Endodermal cell (in vitro differentiated cells): Measurements from ENCODE around the gene TOLLIP. TPM values are rescaled to one million over a fixed set of nuclear protein-coding genes. Genes with fewer than 3 reads are reported as not detected.

Source experiments
- DNase-seq: peaks from one replicate; pipeline ENCODE4 v3.0.0-alpha.2; 2017
- H3K27ac ChIP-seq: 2 replicates; pipeline ENCODE4 v1.5.1; 2013; ENCODE audit warnings: mild to moderate bottlenecking, low read depth, low read length, moderate library complexity
- H3K27me3 ChIP-seq: 2 replicates; pipeline ENCODE4 v1.6.1; 2013; ENCODE audit warnings: mild to moderate bottlenecking, low read length, moderate library complexity; ENCODE audit not compliant: insufficient read depth, control insufficient read depth, poor library complexity, severe bottlenecking
- H3K36me3 ChIP-seq: 2 replicates; pipeline ENCODE4 v1.7.0; 2013; ENCODE audit warnings: mild to moderate bottlenecking, low read length, moderate library complexity; ENCODE audit not compliant: control insufficient read depth, insufficient read depth
- H3K4me1 ChIP-seq: one replicate; pipeline ENCODE4 v1.7.0; 2013; ENCODE audit warnings: low read length; ENCODE audit not compliant: control insufficient read depth, insufficient read depth
- H3K4me3 ChIP-seq: 2 replicates; pipeline ENCODE4 v1.5.1; 2013; ENCODE audit warnings: mild to moderate bottlenecking, low read length, moderate library complexity
- H3K9ac ChIP-seq: 2 replicates; pipeline ENCODE4 v1.6.1; 2013; ENCODE audit warnings: mild to moderate bottlenecking, low read length, moderate library complexity; ENCODE audit not compliant: poor library complexity, severe bottlenecking; ENCODE audit errors: extremely low read depth
- H3K9me3 ChIP-seq: 2 replicates; pipeline ENCODE4 v1.6.1; 2013; ENCODE audit warnings: mild to moderate bottlenecking, low read length, moderate library complexity; ENCODE audit not compliant: control insufficient read depth
- H3K27ac Mint-ChIP-seq: 2 replicates; pipeline ENCODE4 v1.8.0; 2020; ENCODE audit warnings: mixed read lengths
- H3K27me3 Mint-ChIP-seq: 2 replicates; pipeline ENCODE4 v1.8.0; 2021; ENCODE audit warnings: mild to moderate bottlenecking, mixed read lengths; ENCODE audit not compliant: insufficient read depth
- H3K36me3 Mint-ChIP-seq: 2 replicates; pipeline ENCODE4 v1.8.0; 2020; ENCODE audit warnings: low read depth, mixed read lengths
- H3K4me1 Mint-ChIP-seq: 2 replicates; pipeline ENCODE4 v1.8.0; 2020; ENCODE audit warnings: mixed read lengths
- H3K4me3 Mint-ChIP-seq: 2 replicates; pipeline ENCODE4 v1.8.0; 2020; ENCODE audit warnings: mild to moderate bottlenecking, moderate library complexity, mixed read lengths
- H3K9me3 Mint-ChIP-seq: 2 replicates; pipeline ENCODE4 v1.8.0; 2020; ENCODE audit warnings: mild to moderate bottlenecking, mixed read lengths
- WGBS, 2 experiments: methylation state at CpG; one replicate each; pipeline versions ENCODE4 v1.1.5 to v1.1.7; 2013; ENCODE audit warnings: missing lambda C conversion rate in 2 of 2, mixed read lengths in 1 of 2; ENCODE audit not compliant: insufficient coverage in 1 of 2, insufficient read length in 1 of 2; 5-methylcytosine and 5-hydroxymethylcytosine counted together
- total RNA-seq, 2 donors: library from RNA; stranded (reverse); fragmentation: NEBNext Ultra II Directional in 1 of 2; extraction: Animal tissue kit (Norgen Biotek cat#: 25700) in 1 of 2; gene quantifications; 2 replicates in 1 of 2; 3 replicates in 1 of 2; pipeline ENCODE4 v1.2.1, GENCODE V29; 2021
- TF ChIP-seq, protein P1 (sequence below): fragments of 200-600 bp; sonication (generic); conservative IDR thresholded peaks from 2 replicates; pipeline ENCODE4 v1.5.0; 2021; ENCODE audit warnings: antibody characterized with exemption, mild to moderate bottlenecking

Gene TOLLIP
- total RNA-seq, 2 donors from 2014 or later = 34.3 to 37.4 TPM

DNA sequence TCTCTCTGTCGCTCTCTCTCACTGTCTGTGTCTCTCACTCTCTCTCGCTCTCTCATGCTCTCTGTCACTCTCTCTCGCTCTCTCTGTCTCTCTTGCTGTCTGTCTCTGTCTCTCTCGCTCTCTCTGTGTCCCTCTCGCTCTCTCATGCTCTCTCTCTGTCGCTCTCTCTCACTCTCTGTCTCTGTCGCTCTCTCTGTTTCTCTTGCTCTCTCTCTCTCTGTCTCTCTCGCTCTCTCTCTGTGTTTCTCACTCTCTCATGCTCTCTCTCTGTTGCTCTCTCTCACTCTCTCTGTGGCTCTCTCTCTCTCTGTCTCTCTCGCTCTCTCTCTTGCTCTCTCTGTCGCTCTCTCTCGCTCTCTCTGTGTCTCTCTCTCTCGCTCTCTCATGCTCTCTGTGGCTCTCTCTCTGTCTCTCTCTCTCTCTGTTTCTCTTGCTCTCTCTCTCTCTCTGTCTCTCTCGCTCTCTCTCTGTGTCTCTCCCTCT lies 47.1 kb upstream of the TOLLIP start:
- Mint-ChIP-seq H3K4me3 (no peak overlapping the region), H3K9me3 (peaks cover 2% of the 10 kb centered on the region), H3K27me3 (peaks cover 7% of the 10 kb centered on the region), H3K4me1 (peaks cover 7% of the 10 kb centered on the region), H3K36me3 (no peaks in the 10 kb centered on the region), H3K27ac (no peak overlapping the region)
- H3K36me3 ChIP-seq = no peaks in the 10 kb centered on the region
- H3K4me3 ChIP-seq = no peak overlapping the region
- H3K9me3 ChIP-seq = no peaks in the 10 kb centered on the region
- no peak overlapping the region for H3K27ac ChIP-seq
- DNase-seq = no peak
- H3K4me1 ChIP-seq = no peaks in the 10 kb centered on the region
- TF ChIP-seq, protein P1, sequence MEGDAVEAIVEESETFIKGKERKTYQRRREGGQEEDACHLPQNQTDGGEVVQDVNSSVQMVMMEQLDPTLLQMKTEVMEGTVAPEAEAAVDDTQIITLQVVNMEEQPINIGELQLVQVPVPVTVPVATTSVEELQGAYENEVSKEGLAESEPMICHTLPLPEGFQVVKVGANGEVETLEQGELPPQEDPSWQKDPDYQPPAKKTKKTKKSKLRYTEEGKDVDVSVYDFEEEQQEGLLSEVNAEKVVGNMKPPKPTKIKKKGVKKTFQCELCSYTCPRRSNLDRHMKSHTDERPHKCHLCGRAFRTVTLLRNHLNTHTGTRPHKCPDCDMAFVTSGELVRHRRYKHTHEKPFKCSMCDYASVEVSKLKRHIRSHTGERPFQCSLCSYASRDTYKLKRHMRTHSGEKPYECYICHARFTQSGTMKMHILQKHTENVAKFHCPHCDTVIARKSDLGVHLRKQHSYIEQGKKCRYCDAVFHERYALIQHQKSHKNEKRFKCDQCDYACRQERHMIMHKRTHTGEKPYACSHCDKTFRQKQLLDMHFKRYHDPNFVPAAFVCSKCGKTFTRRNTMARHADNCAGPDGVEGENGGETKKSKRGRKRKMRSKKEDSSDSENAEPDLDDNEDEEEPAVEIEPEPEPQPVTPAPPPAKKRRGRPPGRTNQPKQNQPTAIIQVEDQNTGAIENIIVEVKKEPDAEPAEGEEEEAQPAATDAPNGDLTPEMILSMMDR = no peak
- H3K27me3 ChIP-seq = no peaks in the 10 kb centered on the region
- 89 to 93% methylated on average over 13 of the region's 13 CpGs for WGBS, 2 experiments
- H3K9ac ChIP-seq = no peak overlapping the region

DNA sequence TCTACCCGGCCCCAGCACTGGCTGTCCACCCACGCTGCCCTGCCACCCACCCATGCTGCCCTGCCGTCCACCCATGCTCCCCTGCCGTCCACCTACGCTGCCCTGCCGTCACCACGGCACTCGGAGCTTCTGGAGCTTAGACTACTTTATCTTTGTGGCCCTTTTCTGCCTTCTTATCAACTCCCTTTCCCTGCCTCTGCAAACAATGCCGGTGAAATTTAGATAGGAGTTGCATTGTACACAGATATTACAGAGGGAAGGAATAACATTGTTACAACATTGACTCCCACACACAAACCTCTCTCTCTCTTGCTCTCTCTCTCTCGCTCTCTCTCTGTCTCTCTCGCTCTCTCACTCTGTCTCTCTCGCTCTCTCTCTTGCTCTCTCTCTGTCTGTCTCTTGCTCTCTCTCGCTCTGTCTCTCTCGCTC lies 46.6 kb upstream of the TOLLIP start:
- Histone ChIP-seq H3K36me3 (no peaks in the 10 kb centered on the region), H3K27me3 (no peaks in the 10 kb centered on the region), H3K9me3 (no peaks in the 10 kb centered on the region), H3K4me1 (no peaks in the 10 kb centered on the region), H3K4me3 (no peak overlapping the region), H3K27ac (no peak overlapping the region), H3K9ac (no peak overlapping the region)
- no peak for DNase-seq
- TF ChIP-seq, protein P1 = no peak
- peaks cover 2% of the 10 kb centered on the region for H3K9me3 Mint-ChIP-seq
- H3K27ac Mint-ChIP-seq = no peak overlapping the region
- no peak overlapping the region for H3K4me3 Mint-ChIP-seq
- no peaks in the 10 kb centered on the region for H3K36me3 Mint-ChIP-seq
- H3K4me1 Mint-ChIP-seq = peaks cover 11% of the 10 kb centered on the region
- H3K27me3 Mint-ChIP-seq = peaks cover 7% of the 10 kb centered on the region
- 78 to 87% methylated on average over 13 of the region's 14 CpGs for WGBS, 2 experiments

DNA sequence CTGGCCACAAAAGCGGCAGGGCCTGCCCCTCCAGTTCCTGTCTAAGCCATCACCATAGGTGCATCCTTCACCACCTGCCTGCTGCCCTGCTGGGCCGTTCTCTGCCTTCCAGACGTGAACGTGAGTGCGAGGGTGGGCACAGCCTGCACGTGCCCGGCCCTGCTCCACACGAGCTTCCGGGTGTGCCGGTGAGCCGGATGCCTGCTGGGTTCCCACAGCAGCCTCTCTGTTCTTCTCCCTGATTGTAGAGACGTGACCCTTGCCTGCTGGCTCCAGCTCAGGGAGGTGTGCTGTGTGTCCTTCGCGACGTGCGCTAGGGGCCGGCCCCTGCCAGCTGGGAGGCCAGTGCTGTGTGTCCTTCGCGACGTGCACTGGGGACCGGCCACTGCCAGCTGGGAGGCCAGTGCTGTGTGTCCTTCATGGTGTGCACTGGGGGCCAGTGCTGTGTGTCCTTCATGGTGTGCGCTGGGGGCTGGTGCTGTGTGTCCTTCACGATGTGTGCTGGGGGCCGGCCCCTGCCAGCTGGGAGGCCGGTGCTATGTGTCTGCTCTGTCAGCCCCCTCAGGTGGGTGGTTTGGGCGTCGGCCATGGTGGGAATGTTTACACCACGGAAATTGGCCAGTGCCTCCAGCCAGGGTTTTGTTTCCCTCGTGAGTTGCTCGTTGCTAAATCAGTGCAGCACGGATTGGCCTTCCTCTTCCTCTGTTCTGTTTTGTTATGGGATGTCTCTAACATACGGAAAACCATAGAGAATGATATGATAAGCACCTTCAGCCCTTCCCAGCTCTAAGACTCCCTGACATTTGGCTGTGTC lies 44.9 kb upstream of the TOLLIP start:
- H3K36me3 Mint-ChIP-seq = no peaks in the 10 kb centered on the region
- H3K9ac ChIP-seq = no peak overlapping the region
- H3K27me3 ChIP-seq = no peaks in the 10 kb centered on the region
- H3K4me3 ChIP-seq = no peak overlapping the region
- no peak overlapping the region for H3K27ac Mint-ChIP-seq
- no peaks in the 10 kb centered on the region for H3K4me1 ChIP-seq
- peaks cover 2% of the 10 kb centered on the region for H3K9me3 Mint-ChIP-seq
- DNase-seq = no peak
- peaks cover 11% of the 10 kb centered on the region for H3K4me1 Mint-ChIP-seq
- peaks cover 7% of the 10 kb centered on the region for H3K27me3 Mint-ChIP-seq
- H3K9me3 ChIP-seq = no peaks in the 10 kb centered on the region
- no peak overlapping the region for H3K27ac ChIP-seq
- TF ChIP-seq, protein P1 = no peak
- H3K4me3 Mint-ChIP-seq = no peak overlapping the region
- 93% methylated on average over 17 to 32 of the region's 32 CpGs for WGBS, 2 experiments
- H3K36me3 ChIP-seq = no peaks in the 10 kb centered on the region
